Dermis blood vessel endothelial cell (primary cell): ENCODE measurements around the gene ZDHHC14. TPM values are rescaled to one million over a fixed set of nuclear protein-coding genes. Genes with fewer than 3 reads are reported as not detected.
"Not testable (repeated sequence)": the region's sequence is repeated elsewhere in the genome, so short reads cannot be mapped to it uniquely, and the experiment has no call there.

Experiments
- DNase-seq: peaks from one replicate; pipeline ENCODE4 v3.0.0; 2010
- total RNA-seq: library from RNA; depleted of rRNA; stranded (reverse); fragments of >200 nt; gene quantifications from 2 replicates; pipeline ENCODE4 v1.2.3, GENCODE V29; 2014

ZDHHC14 gene
- total RNA-seq, 1 donor from 2014 or later = 32.8 TPM

DNA sequence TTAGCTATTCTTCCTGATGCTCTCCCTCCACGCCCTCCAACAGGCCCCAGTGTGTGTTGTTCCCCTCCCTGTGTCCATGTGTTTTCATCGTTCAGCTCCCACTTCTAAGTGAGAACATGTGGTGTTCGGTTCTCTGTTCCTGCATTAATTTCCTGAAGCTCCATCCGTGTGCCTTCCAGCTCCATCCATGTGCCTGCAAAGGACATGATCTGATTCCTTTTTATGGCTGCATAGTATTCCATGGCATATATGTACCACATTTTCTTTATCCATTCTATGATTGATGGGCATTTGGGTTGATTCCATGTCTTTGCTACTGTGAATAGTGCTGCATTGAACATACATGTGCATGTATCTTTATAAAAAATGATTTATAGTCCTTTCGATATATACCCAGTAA lies 27.4 kb downstream of the ZDHHC14 start:
- not testable (repeated sequence) for DNase-seq

DNA sequence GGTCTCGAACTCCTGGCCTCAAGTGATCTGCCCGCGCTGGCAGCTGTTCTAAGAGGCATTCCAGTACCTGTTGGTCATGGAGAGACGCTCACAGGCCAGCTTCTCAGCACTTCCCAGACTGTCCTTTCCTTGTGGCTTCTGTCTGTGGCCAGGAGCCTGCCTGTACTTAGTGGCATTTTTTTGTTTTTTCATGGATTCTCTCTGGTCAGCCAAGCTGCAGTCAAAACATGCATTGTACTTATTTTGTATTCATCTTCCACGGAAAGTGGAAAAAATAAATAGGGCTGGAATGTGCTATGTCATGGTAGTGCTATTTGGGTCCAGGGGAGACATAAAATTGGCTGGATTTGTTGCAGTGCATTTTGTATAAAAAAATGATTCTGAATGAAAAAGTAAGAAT lies 29.1 kb downstream of the ZDHHC14 start:
- peak; percentile 15 for DNase-seq

DNA sequence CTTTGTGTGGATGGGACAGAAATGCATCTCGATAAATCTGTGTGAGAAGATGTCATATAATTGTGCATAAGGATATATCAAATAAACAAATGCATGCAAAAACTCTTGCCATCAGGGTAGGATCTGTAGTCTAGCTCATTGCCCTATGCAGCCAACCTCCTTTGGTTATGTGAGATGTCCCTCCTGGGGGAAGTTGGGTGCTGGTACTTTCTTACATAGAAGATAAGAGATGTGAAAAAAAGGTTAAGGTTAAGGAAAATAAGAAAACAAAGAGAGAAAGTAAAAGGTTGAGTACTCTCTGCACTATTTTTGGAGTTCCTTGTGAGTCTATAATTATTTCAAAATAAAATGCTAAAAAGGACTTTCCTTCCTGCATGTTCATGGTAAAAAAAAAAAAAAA lies 30.4 kb downstream of the ZDHHC14 start:
- no peak for DNase-seq

DNA sequence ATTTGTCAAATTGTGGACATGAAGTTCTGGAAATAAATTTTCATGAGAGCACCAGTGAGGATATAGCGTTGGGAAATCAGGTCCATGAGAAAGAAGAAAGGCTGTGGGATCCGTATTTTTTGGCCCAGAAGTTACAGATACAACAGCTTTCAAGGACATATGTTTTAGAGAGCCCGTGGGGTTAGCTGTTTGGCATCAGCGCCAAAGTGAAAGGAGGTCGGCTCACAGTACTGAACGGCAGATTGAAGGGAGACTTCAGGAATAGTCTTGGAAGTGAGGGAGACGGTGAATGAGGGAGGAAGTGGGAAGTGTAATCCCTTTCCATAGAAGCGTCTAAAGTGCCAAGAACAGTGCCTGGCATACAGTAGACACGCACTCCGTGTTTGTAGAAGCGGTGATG lies 31.8 kb downstream of the ZDHHC14 start:
- DNase-seq = no peak

DNA sequence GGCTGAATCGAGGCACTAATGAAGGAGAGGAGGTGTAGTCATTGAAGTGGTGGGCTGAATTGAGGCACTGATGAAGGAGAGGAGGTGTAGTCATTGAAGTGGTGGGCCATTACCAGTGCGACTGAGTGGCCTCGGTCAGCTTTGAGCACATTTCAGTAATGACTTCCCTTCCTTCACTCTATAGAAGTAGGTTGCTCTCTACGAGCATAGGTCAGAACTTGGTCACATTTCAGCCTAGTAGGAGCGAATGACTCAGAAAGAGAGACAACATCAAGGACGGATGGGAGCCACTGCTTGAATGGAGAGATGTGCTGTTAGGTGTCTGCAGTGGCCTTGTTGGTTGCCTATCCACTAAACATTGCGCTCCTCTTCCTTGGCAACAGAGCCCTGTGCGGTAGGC lies 39.5 kb downstream of the ZDHHC14 start:
- DNase-seq = no peak

DNA sequence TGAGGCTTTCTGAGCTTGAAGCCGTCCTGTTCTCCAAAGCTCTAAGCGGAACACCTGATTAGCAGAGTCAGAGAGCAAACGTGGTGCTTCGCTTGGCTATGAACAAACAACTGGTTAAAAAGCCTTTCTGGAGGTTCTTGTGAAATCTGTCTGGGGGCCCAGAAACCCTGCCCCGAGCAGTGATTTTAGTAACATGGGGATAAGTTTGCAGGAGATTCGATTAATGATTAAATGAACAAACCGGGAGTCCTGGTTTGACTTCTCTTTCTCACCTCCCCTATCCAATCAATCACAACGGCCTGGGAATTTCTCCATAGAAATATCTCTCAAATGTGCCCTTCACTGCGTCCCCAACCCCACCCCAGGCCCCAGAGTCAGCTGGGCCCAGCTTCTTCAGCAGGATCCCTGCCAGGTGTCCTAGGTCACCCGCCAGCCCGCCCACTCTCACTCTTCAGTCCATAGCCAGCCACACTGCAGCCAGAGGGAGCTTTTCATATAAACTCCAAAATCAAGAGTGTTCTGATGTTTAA lies 43.6 kb downstream of the ZDHHC14 start:
- no peak for DNase-seq

DNA sequence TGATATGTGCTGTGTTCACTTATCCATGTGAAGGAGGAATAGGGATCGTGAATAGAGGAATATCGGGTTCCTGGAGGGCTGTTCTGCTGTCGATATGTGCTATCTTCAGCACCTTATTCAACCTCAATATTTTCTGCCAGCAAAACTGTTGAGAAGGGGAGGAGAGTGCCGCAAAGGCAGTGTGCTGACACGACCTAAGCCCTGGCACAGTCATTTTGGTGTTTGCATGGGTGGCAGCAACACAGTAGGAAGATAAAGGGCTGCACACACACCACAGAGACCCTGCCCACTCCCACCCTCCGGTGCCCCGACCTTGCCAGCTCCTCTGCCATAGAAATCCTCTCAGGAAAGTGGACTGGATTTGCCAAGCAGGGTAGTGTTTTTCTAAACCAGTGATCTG lies 47.0 kb downstream of the ZDHHC14 start:
- no peak for DNase-seq

DNA sequence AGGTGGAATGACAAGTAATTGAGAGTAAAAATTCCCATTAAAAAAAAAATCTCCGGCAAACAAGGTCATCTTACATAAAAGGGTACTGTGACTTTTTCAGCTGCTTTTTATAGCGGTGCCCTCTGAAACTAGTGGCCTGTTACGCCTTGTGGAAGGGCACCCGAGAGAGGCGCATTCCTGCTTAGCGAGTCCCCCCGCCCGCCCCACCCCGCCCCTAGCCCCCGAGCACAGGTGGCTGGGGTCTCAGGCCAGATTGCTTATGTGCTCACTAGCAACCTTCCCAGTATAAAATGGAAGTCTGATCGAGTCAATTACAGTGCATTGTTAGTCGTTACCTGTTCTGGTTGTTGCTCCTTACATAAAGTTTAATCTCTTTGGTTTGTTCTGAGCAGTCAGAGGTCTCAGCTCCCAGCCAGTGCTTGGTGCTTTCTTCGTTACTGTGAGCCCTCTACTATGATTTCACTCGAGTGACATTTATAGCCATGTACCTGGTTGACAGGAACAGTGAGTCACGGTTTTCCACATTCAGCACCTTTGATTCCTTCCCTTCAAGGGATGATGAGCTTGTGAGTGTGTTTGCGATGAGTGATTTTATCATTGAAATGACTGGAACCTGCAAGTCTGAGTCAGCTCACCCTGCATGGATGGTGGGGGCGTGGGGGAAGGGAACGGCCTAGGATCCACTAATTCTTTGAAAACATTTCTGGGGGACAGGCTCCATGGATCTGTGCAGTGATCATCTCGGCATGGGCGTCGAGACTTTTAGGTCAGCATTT lies 47.6 kb downstream of the ZDHHC14 start:
- DNase-seq = peak; percentile 51

DNA sequence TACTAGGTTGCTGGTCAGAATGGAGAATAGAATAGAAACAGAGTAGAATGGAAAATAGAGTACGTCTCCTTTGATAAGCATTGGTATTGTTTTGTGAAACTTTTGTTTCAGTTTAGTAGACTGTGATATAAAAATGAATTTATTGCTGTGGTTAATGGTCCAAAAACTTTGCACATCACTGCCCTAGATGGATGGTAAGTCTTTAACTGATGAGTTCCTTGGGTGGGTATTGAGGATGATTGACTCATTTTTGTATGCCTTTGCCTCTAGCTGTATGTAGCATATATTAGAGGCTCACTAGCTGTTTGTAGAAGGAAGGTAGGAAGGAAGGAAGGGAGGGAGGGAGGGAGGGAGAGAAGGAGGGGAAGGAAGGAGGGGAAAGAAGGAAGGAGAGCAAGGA lies 48.3 kb downstream of the ZDHHC14 start:
- no peak for DNase-seq

DNA sequence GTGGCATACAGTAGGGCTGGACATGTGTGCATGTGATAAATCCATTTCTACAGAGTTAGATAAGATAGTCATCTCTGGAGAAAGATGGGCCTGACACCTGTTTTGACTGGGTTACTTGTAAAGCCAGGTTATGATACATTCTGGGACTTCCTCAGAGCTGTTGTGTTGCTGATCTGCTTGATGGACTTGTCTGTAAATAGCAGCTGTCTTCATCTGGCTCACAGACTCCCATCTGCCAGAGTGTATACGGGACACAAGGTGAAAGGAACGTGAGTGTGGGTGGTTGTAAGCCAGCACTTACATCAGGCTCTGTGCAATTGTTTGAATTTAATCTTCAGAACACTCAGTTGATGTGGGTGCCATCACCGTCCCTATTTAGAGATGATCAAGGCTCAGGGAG lies 49.8 kb downstream of the ZDHHC14 start:
- no peak for DNase-seq

DNA sequence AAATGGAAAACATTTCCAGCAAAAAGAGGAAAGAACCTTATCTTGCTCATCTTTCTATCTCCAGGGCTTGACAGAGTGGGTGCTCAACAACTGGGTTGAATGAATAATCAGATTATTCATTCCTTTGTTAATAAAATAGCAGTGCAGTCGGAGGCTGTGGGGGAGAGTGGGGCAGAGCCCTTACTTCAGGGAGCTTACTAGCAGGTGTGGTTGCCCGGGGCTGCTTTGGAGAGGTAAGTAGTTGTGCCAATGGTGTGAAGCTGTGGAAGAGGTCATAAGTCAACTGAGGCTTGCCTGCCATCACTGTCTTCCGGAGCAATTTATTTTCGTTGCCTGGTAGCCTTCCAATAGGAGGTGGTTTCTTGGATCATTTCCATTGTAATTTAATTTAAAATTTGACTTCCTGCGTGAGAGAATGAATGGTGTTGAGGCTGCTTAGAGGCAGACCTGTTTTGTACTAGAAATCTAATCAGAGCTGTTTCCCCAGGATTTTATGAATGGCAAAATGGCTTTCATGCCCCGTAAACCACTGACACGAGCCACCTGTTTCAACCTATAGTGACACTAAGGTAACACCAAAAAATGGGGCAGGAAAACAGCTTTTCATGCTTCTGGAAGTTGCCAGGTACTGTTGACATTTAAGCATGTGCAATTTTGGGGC lies 51.4 kb downstream of the ZDHHC14 start:
- peak; percentile 10 for DNase-seq

DNA sequence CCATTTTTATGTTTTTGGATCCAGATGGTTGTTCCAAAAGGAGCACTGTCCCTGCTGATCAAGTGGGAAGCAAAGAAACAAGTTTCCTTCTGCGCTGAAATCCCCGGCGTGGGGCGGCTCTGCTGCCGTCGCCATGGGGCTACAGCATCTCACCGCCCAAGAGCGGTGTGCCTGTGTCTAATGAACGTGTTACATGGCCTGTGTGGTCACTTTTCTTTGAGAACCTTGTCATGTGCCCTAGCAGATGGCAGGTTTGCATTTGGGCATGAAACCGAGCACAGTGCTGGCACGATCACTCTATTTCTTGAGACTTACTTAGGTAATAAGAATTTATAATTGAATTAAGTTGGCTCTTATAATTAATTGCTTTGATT lies 51.9 kb downstream of the ZDHHC14 start:
- no peak for DNase-seq

DNA sequence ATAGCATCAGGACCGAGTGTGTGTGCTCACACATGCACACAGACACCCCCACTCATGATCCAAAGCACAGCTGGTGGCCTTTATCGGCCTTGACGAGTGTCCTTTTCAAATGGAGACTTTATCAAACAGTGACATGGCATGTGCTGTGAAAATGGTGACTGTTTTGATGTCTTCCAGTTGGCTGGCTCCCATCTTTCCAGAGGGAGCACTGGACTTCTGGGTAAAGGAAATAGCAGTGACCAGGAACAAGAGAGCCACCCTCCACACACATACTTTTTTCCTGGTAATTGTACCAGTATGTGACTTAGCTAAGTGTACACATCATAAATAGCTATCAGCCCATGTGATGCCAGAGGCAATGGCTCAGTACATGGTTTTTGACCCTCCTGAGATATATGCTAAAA lies 52.7 kb downstream of the ZDHHC14 start:
- no peak for DNase-seq

DNA sequence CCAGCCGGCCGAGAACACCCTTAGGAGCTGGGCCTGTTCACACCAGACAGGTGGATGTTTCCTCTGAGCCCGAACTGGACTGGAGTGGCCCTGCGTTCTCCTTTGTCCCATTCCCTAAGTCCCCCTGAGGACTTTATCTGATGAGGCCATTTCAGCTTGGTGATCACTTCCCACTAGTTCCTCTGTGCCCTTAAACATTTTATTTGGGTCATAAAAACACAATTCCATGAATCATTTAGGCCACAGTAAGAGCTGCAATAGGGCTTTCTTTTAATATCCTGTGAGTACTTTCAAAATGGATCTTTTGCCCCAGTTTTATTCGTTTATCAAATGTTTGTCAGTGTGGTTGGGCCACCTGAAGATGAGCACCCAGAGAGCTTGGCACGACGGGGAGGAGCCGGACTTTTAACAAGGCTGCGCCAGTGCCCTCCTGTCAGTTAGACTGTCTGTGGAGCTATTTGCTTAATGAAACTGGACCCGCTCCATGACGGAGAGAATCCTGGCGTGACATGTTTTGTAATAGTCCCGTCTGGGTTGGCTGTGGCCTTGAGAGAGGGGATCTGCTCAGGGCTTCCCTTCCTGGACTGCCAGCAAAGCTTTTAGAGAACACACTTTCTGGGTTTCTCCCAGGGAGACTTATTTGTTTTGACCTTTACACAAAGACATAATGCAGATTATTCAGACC lies 53.5 kb downstream of the ZDHHC14 start:
- no peak for DNase-seq

DNA sequence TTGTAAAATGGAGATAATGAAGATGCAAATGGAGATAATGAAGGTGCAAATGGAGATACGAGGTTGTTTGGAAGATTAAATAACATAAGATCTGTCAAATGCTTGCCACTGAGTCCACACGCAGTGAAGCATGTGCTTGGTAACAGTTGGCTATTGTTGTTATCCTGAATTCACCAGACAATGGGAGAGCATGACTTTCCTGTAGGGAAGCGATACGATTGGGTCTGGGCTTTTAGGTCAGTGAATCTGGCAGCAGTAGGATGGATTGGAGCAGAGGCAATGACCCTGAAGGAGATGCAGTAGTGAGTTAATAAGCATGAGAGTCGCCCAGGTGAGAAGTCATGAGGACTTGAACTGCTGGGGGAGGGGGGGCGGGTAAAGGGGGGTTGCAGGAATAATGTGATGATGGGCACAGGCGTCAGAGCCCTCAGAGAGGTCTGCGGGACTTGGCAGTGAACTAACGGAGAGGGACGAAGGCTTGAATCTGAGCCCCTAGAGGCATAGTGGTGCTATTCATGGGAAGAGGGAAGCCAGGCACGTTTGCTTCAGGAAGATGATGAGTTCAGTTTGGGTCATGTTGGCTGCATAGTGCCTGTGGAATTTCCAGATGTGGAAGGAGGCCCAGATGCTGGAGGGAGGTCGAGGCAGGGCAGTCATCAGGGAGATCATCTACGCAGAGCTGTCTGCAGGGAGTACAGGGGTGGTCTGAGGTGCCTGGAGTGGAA lies 55.4 kb downstream of the ZDHHC14 start:
- peak; percentile 27 for DNase-seq

DNA sequence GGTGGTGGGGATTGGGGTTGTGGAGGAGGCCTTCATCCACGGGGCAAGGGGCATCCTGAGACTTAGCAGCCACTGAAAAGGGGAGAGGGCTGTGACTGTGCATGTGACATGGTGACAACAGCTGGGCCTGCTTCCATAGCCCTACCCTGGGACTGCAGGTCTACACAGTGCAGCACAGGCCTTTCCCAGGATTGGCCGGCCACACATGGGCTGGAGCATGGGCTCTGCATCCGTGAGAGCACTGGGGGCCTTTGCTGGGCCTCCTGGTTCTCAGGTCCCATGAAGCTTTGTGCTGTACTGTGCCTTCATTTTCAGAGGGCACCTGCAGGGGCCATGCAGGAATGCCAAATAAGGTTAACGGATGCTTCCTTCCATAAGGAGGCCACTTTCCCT lies 56.0 kb downstream of the ZDHHC14 start:
- no peak for DNase-seq

DNA sequence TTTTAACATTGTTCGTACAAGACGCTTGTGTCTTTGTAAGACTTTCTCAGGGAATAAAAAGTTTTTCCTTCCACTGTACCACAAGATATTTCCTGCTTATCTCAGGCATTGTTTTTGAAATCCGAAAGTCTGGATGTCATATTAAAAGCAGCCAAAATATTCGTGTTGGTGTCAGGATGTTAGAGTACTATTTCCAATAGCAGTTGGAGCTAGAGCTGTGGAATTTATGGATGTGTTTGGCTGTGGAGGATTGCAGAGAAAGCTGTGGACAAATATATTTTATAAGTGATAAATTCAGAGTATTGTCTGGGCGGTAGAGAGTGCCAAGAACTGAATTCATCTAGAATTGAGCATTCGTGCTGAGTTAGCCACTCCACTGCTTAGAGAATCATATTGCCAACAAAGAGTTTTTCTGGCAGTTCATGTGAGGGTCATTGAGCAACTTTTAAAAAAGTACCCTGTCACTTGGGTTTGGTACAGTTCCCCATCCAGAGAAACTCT lies 57.7 kb downstream of the ZDHHC14 start:
- DNase-seq = peak; percentile 67

DNA sequence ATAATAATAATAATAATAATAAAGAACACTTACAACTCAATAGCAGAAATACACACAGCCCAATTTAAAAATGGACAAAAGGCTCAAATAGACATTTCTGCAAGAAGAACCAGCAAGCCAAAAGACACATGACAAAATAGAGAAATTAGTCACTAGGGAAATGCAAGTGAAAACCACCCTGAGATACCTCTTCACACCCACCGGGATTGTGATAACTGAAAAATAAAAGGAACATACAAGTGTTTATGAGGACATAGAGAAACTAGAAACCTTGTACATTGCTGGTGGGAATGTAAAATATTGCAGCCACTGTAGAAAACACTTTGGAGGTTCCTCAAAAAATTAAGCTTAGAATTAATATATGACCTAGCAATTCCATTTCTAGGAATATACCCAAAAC lies 59.2 kb downstream of the ZDHHC14 start:
- DNase-seq = no peak

DNA sequence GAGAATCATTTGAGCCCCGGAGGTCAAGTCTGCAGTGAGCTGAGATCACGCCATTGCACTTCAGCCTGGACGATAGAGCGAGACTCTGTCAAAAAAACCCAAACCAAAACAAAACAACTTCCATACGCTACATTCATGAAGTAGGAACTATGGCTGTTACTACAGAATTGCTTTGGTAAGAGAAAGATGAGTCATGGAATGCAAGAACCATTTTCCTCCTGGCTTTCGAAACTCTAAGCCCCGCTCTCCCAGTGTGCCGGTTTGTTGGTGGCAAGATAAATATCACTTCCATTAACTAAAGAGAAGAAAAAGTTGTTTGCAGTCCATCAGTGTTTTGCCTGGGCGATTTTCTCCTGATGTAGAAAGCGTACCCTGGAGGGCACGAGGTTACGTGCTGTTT lies 61.3 kb downstream of the ZDHHC14 start:
- DNase-seq = no peak

DNA sequence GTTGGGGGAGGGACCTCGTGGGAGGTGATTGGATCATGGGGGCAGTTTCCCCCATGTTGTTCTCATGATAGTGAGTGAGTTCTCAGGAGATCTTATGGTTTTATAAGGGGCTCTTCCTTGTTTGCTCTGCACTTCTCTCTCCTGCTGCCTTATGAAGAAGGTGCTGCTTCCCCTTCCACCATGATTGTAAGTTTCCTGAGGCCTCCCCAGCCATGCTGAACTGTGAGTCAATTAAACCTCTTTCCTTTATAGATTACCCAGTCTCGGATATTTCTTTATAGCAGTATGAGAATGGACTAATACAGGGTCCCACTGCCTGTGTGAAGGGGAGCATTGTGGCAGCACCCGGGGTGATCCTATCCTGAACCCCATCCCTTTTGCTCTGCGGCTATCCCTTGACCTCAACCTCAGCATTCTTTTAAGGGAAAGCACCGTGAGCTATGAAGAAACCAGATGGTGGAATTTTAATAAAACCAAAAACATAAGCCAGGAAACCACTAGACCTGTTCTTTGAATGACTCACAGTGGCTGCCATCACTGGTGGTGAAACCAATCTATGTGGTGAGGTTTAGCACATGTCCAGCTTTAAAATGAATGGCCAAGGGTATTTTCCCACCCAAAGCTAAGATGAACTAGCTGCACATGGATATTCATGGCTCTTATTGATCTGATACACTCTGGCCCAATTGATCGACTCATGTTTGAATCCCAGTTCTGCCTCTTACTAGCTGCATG lies 62.2 kb downstream of the ZDHHC14 start:
- no peak for DNase-seq

DNA sequence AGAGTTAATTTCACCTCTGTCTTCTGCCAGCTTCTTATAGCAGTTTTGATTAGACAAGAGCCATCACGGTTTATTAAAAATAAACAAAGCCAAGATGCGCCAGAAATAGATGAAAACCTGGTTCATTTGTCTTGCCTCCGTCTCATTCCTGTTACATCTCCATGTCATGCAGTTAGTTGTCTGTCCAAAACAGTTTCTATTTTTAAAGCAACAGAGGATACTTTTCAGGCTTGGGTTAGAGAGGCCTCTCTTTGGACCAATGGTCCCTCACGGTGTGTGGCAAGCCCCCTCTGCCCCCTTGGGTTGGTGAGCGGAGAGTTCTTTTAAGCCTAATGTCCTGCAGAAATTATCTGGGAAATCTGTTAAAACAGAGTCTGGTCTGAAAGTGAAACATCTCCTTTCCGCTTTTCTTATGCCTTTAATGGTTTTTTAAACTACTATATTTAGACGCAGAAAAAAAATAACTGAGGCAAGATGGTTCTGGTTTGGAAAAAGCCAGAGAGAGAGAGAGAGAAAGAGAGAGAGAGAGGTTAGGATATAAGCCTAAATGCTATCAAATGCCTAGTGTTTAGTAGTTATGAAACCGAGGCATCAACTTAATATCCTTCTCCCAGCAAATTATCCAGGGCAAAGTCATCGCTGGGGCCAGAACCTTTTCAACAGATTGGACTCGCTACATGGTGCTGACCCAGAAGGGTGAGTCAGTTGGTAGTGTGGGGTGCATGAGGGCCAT lies 64.5 kb downstream of the ZDHHC14 start:
- no peak for DNase-seq
